ENCODE data around the gene POLR2J. TPM values are rescaled to one million over a fixed set of nuclear protein-coding genes. Genes with fewer than 3 reads are reported as not detected.
"Not testable (repeated sequence)": the region's sequence is repeated elsewhere in the genome, so short reads cannot be mapped to it uniquely, and the experiment has no call there.

POLR2J gene
- total RNA-seq, 2 experiments from 2014 or later: 48.3 to 53.6 TPM

GRCh38 chr7:102507410-102508088 lies 28.8 kb upstream of the POLR2J start:
- H3K36me3 Mint-ChIP-seq; H3K4me3 Mint-ChIP-seq; H3K27ac Mint-ChIP-seq; H3K4me1 Mint-ChIP-seq; ATAC-seq (ENCODE audit: low read depth); H3K9me3 Mint-ChIP-seq; DNase-seq; H3K27me3 Mint-ChIP-seq; POLR2A ChIA-PET: not testable (repeated sequence)

GRCh38 chr7:102505298-102506185 lies 26.8 kb upstream of the POLR2J start:
- H3K27me3 Mint-ChIP-seq; ATAC-seq (ENCODE audit: low read depth); DNase-seq; H3K4me1 Mint-ChIP-seq; H3K36me3 Mint-ChIP-seq; H3K9me3 Mint-ChIP-seq; H3K4me3 Mint-ChIP-seq; H3K27ac Mint-ChIP-seq; POLR2A ChIA-PET: not testable (repeated sequence)

GRCh38 chr7:102503141-102503540 lies 24.4 kb upstream of the POLR2J start:
- H3K27ac Mint-ChIP-seq; H3K9me3 Mint-ChIP-seq; ATAC-seq (ENCODE audit: low read depth): not testable (repeated sequence)

GRCh38 chr7:102498321-102498720 lies 19.6 kb upstream of the POLR2J start:
- H3K36me3 Mint-ChIP-seq; H3K4me1 Mint-ChIP-seq; DNase-seq; H3K9me3 Mint-ChIP-seq; POLR2A ChIA-PET; ATAC-seq (ENCODE audit: low read depth); H3K27ac Mint-ChIP-seq; H3K4me3 Mint-ChIP-seq; H3K27me3 Mint-ChIP-seq: not testable (repeated sequence)

More at GRCh38 chr7:102503141-102503540, 24.4 kb upstream of the POLR2J start:
- H3K4me3 Mint-ChIP-seq, H3K4me1 Mint-ChIP-seq, POLR2A ChIA-PET, H3K27me3 Mint-ChIP-seq, DNase-seq, H3K36me3 Mint-ChIP-seq: not testable (repeated sequence)

- ATAC-seq (ENCODE audit: low read depth); H3K27me3 Mint-ChIP-seq; H3K9me3 Mint-ChIP-seq; H3K4me3 Mint-ChIP-seq; H3K4me1 Mint-ChIP-seq; H3K36me3 Mint-ChIP-seq; POLR2A ChIA-PET; DNase-seq; H3K27ac Mint-ChIP-seq: not testable (repeated sequence)
Measured at GRCh38 chr7:102497308-102497707, 18.6 kb upstream of the POLR2J start.

- DNase-seq; H3K4me1 Mint-ChIP-seq; H3K4me3 Mint-ChIP-seq; H3K36me3 Mint-ChIP-seq; ATAC-seq (ENCODE audit: low read depth); H3K27ac Mint-ChIP-seq; H3K9me3 Mint-ChIP-seq; POLR2A ChIA-PET; H3K27me3 Mint-ChIP-seq: not testable (repeated sequence)
Measured at GRCh38 chr7:102496861-102497260, 18.1 kb upstream of the POLR2J start.

- H3K4me3 Mint-ChIP-seq, H3K27me3 Mint-ChIP-seq, DNase-seq, H3K36me3 Mint-ChIP-seq, H3K4me1 Mint-ChIP-seq, POLR2A ChIA-PET, H3K27ac Mint-ChIP-seq, H3K9me3 Mint-ChIP-seq: not testable (repeated sequence)
- ATAC-seq (ENCODE audit: low read depth): peak; percentile 84
Measured at GRCh38 chr7:102494473-102495149, 15.9 kb upstream of the POLR2J start.

- ATAC-seq (ENCODE audit: low read depth) (peak; percentile 14), DNase-seq (peak; percentile 55)
- H3K4me1 Mint-ChIP-seq, H3K9me3 Mint-ChIP-seq, POLR2A ChIA-PET, H3K27ac Mint-ChIP-seq, H3K36me3 Mint-ChIP-seq, H3K27me3 Mint-ChIP-seq: not testable (repeated sequence)
- peak overlapping the region; percentile 32 for H3K4me3 Mint-ChIP-seq
Measured at GRCh38 chr7:102494026-102494425, 15.3 kb upstream of the POLR2J start.

GRCh38 chr7:102493220-102493935 lies 14.7 kb upstream of the POLR2J start:
- not testable (repeated sequence) for H3K4me1 Mint-ChIP-seq, DNase-seq

GRCh38 chr7:102490529-102491075 lies 11.9 kb upstream of the POLR2J start:
- H3K27me3 Mint-ChIP-seq, H3K4me1 Mint-ChIP-seq, POLR2A ChIA-PET, H3K36me3 Mint-ChIP-seq, H3K4me3 Mint-ChIP-seq, DNase-seq, H3K9me3 Mint-ChIP-seq, H3K27ac Mint-ChIP-seq: not testable (repeated sequence)
- ATAC-seq (ENCODE audit: low read depth): peak; percentile 11

More at GRCh38 chr7:102493220-102493935, 14.7 kb upstream of the POLR2J start:
- H3K27me3 Mint-ChIP-seq, H3K4me3 Mint-ChIP-seq, POLR2A ChIA-PET, H3K9me3 Mint-ChIP-seq, H3K27ac Mint-ChIP-seq, H3K36me3 Mint-ChIP-seq: not testable (repeated sequence)
- ATAC-seq (ENCODE audit: low read depth): peak; percentile 33

GRCh38 chr7:102484317-102484716 lies 5.6 kb upstream of the POLR2J start:
- H3K36me3 Mint-ChIP-seq: not testable (repeated sequence)

GRCh38 chr7:102481962-102482361 lies 3.2 kb upstream of the POLR2J start:
- H3K36me3 Mint-ChIP-seq; H3K4me1 Mint-ChIP-seq; H3K27ac Mint-ChIP-seq; H3K4me3 Mint-ChIP-seq; ATAC-seq (ENCODE audit: low read depth); H3K9me3 Mint-ChIP-seq; H3K27me3 Mint-ChIP-seq; POLR2A ChIA-PET: not testable (repeated sequence)
- peak; percentile 10 for DNase-seq

More at GRCh38 chr7:102484317-102484716, 5.6 kb upstream of the POLR2J start:
- DNase-seq; ATAC-seq (ENCODE audit: low read depth); POLR2A ChIA-PET; H3K4me3 Mint-ChIP-seq; H3K27me3 Mint-ChIP-seq; H3K27ac Mint-ChIP-seq; H3K4me1 Mint-ChIP-seq; H3K9me3 Mint-ChIP-seq: not testable (repeated sequence)
